Fibroblast of pulmonary artery (primary cell): ENCODE data around the gene TBCK.
A peak's percentile ranks its signal among the peaks of the same experiment; 100 is the strongest.

Experiments
- DNase-seq: peaks from one replicate; pipeline ENCODE4 v3.0.0-alpha.2; 2010; ENCODE audit warnings: low read depth
- H3K4me3 ChIP-seq: replicated peaks from 2 replicates; pipeline ENCODE4 v1.5.1; 2011; ENCODE audit warnings: low read depth, mild to moderate bottlenecking, control low read depth, low read length, moderate library complexity
- CTCF ChIP-seq: IDR thresholded peaks from 2 replicates; pipeline ENCODE4 v1.5.1; 2011; ENCODE audit warnings: mild to moderate bottlenecking, control low read depth, low read length, inconsistent platforms; ENCODE audit errors: missing control alignments

Gene TBCK

GRCh38 chr4:106105697-106106096 lies 210.3 kb downstream of the TBCK start:
- TF ChIP-seq CTCF: no peak
- no peak overlapping the region for H3K4me3 ChIP-seq
- no peak for DNase-seq

GRCh38 chr4:106104276-106104675 lies 211.7 kb downstream of the TBCK start:
- DNase-seq: no peak
- TF ChIP-seq CTCF: no peak
- H3K4me3 ChIP-seq: no peak overlapping the region

GRCh38 chr4:106096454-106096853 lies 219.6 kb downstream of the TBCK start:
- no peak for TF ChIP-seq CTCF
- no peak overlapping the region for H3K4me3 ChIP-seq
- no peak for DNase-seq

- no peak overlapping the region for H3K4me3 ChIP-seq
- peak; percentile 23 for DNase-seq
- TF ChIP-seq CTCF: no peak
Measured at GRCh38 chr4:106095408-106095807, 220.6 kb downstream of the TBCK start.

- H3K4me3 ChIP-seq: no peak overlapping the region
- no peak for DNase-seq
- no peak for TF ChIP-seq CTCF
Measured at GRCh38 chr4:106092361-106093040, 223.5 kb downstream of the TBCK start.

- DNase-seq: no peak
- H3K4me3 ChIP-seq: no peak overlapping the region
Measured at GRCh38 chr4:106090826-106091225, 225.2 kb downstream of the TBCK start.

More at GRCh38 chr4:106090826-106091225, 225.2 kb downstream of the TBCK start:
- no peak for TF ChIP-seq CTCF
